Hepatocyte (in vitro differentiated cells): ENCODE measurements around the gene SRRM4.

Experiments
- EZH2 ChIP-seq: fragments of 200-600 bp; sonication (generic); IDR thresholded peaks from 2 replicates; pipeline ENCODE4 v1.6.1; 2016; ENCODE audit warnings: antibody characterized with exemption, mild to moderate bottlenecking, borderline replicate concordance
- TF ChIP-seq, protein P1 (sequence below): fragments of 200-600 bp; sonication (generic); IDR thresholded peaks from 2 replicates; pipeline ENCODE4 v1.5.1; 2016; ENCODE audit warnings: antibody characterized with exemption, mild to moderate bottlenecking; ENCODE audit not compliant: poor library complexity

DNA sequence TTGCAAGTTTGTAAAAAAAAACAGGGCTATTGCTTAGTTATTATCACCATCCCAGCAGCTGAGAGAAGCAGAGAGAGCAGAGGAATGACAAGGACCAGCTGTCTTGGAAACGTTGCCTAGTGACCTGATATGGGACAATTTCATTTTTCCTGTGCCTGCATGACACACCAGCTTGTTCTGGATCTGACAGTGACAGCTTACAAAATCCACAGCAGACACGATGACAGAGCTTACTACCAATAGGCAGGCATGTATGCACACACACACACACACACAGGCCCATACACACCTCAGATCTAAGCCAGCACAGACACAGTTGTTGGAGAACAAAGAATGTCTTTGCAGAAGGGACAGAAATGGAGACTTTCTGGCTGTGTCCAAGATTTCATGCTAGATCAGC is 222.8 kb downstream of the SRRM4 start:
- TF ChIP-seq, protein P1, sequence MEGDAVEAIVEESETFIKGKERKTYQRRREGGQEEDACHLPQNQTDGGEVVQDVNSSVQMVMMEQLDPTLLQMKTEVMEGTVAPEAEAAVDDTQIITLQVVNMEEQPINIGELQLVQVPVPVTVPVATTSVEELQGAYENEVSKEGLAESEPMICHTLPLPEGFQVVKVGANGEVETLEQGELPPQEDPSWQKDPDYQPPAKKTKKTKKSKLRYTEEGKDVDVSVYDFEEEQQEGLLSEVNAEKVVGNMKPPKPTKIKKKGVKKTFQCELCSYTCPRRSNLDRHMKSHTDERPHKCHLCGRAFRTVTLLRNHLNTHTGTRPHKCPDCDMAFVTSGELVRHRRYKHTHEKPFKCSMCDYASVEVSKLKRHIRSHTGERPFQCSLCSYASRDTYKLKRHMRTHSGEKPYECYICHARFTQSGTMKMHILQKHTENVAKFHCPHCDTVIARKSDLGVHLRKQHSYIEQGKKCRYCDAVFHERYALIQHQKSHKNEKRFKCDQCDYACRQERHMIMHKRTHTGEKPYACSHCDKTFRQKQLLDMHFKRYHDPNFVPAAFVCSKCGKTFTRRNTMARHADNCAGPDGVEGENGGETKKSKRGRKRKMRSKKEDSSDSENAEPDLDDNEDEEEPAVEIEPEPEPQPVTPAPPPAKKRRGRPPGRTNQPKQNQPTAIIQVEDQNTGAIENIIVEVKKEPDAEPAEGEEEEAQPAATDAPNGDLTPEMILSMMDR, result no peak
- no peak for TF ChIP-seq EZH2
